H9 (cell line): Measurements from ENCODE around the gene METRNL. TPM values are rescaled to one million over a fixed set of nuclear protein-coding genes. Genes with fewer than 3 reads are reported as not detected.
"Not testable (repeated sequence)": the region's sequence is repeated elsewhere in the genome, so short reads cannot be mapped to it uniquely, and the experiment has no call there.

Source experiments
- DNase-seq: peaks from one replicate; pipeline ENCODE4 v3.0.0-alpha.2; 2017
- H2AFZ ChIP-seq: one replicate; pipeline ENCODE4 v1.6.1; 2013; ENCODE audit warnings: mild to moderate bottlenecking, low read length, control low read depth, moderate library complexity
- H2AK5ac ChIP-seq: 2 replicates; pipeline ENCODE4 v1.6.1; 2013; ENCODE audit warnings: low read length, control low read depth, mixed read lengths; ENCODE audit not compliant: insufficient read length
- H2BK120ac ChIP-seq: one replicate; pipeline ENCODE4 v1.6.1; 2013; ENCODE audit warnings: low read depth, mild to moderate bottlenecking, low read length, control low read depth, inconsistent platforms; ENCODE audit not compliant: poor library complexity, severe bottlenecking
- H2BK12ac ChIP-seq: 2 replicates; pipeline ENCODE4 v1.6.1; 2013; ENCODE audit warnings: low read length, control low read depth, mixed read lengths, low read depth; ENCODE audit not compliant: insufficient read length
- H2BK15ac ChIP-seq: 2 replicates; pipeline ENCODE4 v1.6.1; 2013; ENCODE audit warnings: low read depth, low read length, control low read depth
- H2BK20ac ChIP-seq: one replicate; pipeline ENCODE4 v1.6.1; 2013; ENCODE audit warnings: low read depth, mild to moderate bottlenecking, low read length, control low read depth, inconsistent platforms; ENCODE audit not compliant: poor library complexity, severe bottlenecking
- H2BK5ac ChIP-seq: 2 replicates; pipeline ENCODE4 v1.6.1; 2013; ENCODE audit warnings: low read length, control low read depth, mixed read lengths; ENCODE audit not compliant: insufficient read length
- H3K14ac ChIP-seq: 2 replicates; pipeline ENCODE4 v1.6.1; 2013; ENCODE audit warnings: low read length, control low read depth; ENCODE audit not compliant: insufficient read depth
- H3K18ac ChIP-seq: 2 replicates; pipeline ENCODE4 v1.6.1; 2013; ENCODE audit warnings: low read depth, mild to moderate bottlenecking, mixed read lengths, low read length, control low read depth; ENCODE audit not compliant: insufficient read length
- H3K23ac ChIP-seq: 2 replicates; pipeline ENCODE4 v1.6.1; 2013; ENCODE audit warnings: low read length, control low read depth, mixed read lengths, low read depth; ENCODE audit not compliant: insufficient read length
- H3K23me2 ChIP-seq: 2 replicates; pipeline ENCODE4 v1.6.1; 2013; ENCODE audit warnings: low read depth, mild to moderate bottlenecking, mixed read lengths, low read length, control low read depth; ENCODE audit not compliant: insufficient read length, poor library complexity, severe bottlenecking
- H3K27ac ChIP-seq: 2 replicates; pipeline ENCODE4 v1.5.1; 2013; ENCODE audit warnings: low read length, control low read depth, mixed read lengths, low read depth; ENCODE audit not compliant: insufficient read length
- H3K27me3 ChIP-seq: 2 replicates; pipeline ENCODE4 v1.6.1; 2013; ENCODE audit warnings: low read length, control low read depth, inconsistent platforms; ENCODE audit not compliant: insufficient read depth
- H3K4ac ChIP-seq: 2 replicates; pipeline ENCODE4 v1.6.1; 2013; ENCODE audit warnings: low read depth, mild to moderate bottlenecking, control low read depth, inconsistent platforms, low read length, moderate library complexity
- H3K4me1 ChIP-seq: 2 replicates; pipeline ENCODE4 v1.6.1; 2013; ENCODE audit warnings: low read length, control low read depth, inconsistent platforms; ENCODE audit not compliant: insufficient read depth
- H3K4me2 ChIP-seq: 2 replicates; pipeline ENCODE4 v1.6.1; 2013; ENCODE audit warnings: low read length, control low read depth, mixed read lengths; ENCODE audit not compliant: insufficient read length, insufficient read depth
- H3K56ac ChIP-seq: 2 replicates; pipeline ENCODE4 v1.6.1; 2013; ENCODE audit warnings: low read depth, mild to moderate bottlenecking, mixed read lengths, low read length, control low read depth; ENCODE audit not compliant: insufficient read length
- H3K79me1 ChIP-seq: 2 replicates; pipeline ENCODE4 v1.6.1; 2013; ENCODE audit warnings: low read depth, mild to moderate bottlenecking, moderate library complexity, low read length, control low read depth, inconsistent platforms; ENCODE audit not compliant: insufficient read depth, poor library complexity, severe bottlenecking
- H3K79me2 ChIP-seq: 2 replicates; pipeline ENCODE4 v1.6.1; 2013; ENCODE audit warnings: low read length, control low read depth, inconsistent platforms; ENCODE audit not compliant: insufficient read depth
- H3K9ac ChIP-seq: 2 replicates; pipeline ENCODE4 v1.6.1; 2013; ENCODE audit warnings: low read length, control low read depth, mixed read lengths; ENCODE audit not compliant: insufficient read length; ENCODE audit errors: extremely low read depth
- H3K9me3 ChIP-seq: one replicate; pipeline ENCODE4 v1.6.1; 2013; ENCODE audit warnings: low read depth, low read length, inconsistent platforms; ENCODE audit not compliant: control insufficient read depth
- H3T11ph ChIP-seq: one replicate; pipeline ENCODE4 v1.6.1; 2013; ENCODE audit warnings: mild to moderate bottlenecking, low read length, control low read depth, inconsistent platforms
- H4K20me1 ChIP-seq: one replicate; pipeline ENCODE4 v1.6.1; 2013; ENCODE audit not compliant: control insufficient read depth, insufficient read length, insufficient read depth
- H4K5ac ChIP-seq: 2 replicates; pipeline ENCODE4 v1.6.1; 2013; ENCODE audit warnings: low read depth, mild to moderate bottlenecking, mixed read lengths, low read length, control low read depth; ENCODE audit not compliant: insufficient read length
- H4K8ac ChIP-seq: replicated peaks from 2 replicates; pipeline ENCODE4 v1.6.1; 2013; ENCODE audit warnings: low read length, control low read depth, mixed read lengths, low read depth; ENCODE audit not compliant: insufficient read length
- H4K91ac ChIP-seq: 2 replicates; pipeline ENCODE4 v1.6.1; 2013; ENCODE audit warnings: low read depth, mild to moderate bottlenecking, moderate library complexity, mixed read lengths, low read length, control low read depth; ENCODE audit not compliant: insufficient read length
- H3K27ac Mint-ChIP-seq, 3 experiments: 2 replicates in 2 of 3; 3 replicates in 1 of 3; pipeline ENCODE4 v1.8.0; 2020 to 2021; ENCODE audit warnings: mixed read lengths in 3 of 3, mild to moderate bottlenecking in 1 of 3, moderate library complexity in 1 of 3
- H3K27me3 Mint-ChIP-seq: 2 replicates; pipeline ENCODE4 v1.8.0; 2021; ENCODE audit warnings: low read depth, mild to moderate bottlenecking, moderate library complexity, mixed read lengths
- H3K36me3 Mint-ChIP-seq, 3 experiments: 2 replicates in 2 of 3; 3 replicates in 1 of 3; pipeline ENCODE4 v1.8.0; 2020 to 2021; ENCODE audit warnings: low read depth in 3 of 3, mixed read lengths in 3 of 3; ENCODE audit not compliant: insufficient read depth in 1 of 3
- H3K4me1 Mint-ChIP-seq, 2 experiments: 2 replicates each; pipeline ENCODE4 v1.8.0; 2020; ENCODE audit warnings: mixed read lengths in 2 of 2
- H3K4me3 Mint-ChIP-seq, 2 experiments: 2 replicates in 1 of 2; 3 replicates in 1 of 2; pipeline ENCODE4 v1.8.0; 2020 to 2021; ENCODE audit warnings: mild to moderate bottlenecking in 2 of 2, mixed read lengths in 2 of 2, moderate library complexity in 1 of 2
- H3K9me3 Mint-ChIP-seq, 2 experiments: 2 replicates in 1 of 2; 3 replicates in 1 of 2; pipeline ENCODE4 v1.8.0; 2020; ENCODE audit warnings: mild to moderate bottlenecking in 2 of 2, mixed read lengths in 2 of 2, moderate library complexity in 1 of 2
- CTCF ChIP-seq: fragments of 200-600 bp; sonication (generic); conservative IDR thresholded peaks from 3 replicates; pipeline ENCODE4 v1.8.0; 2021; ENCODE audit warnings: antibody characterized with exemption, mild to moderate bottlenecking
- WGBS: extraction: QIAGEN DNeasy Blood & Tissue Kit; methylation state at CpG from one replicate; pipeline ENCODE4 v1.1.7; 2013; ENCODE audit warnings: missing lambda C conversion rate, low lambda C conversion rate, mixed read lengths; ENCODE audit not compliant: insufficient read length; ENCODE audit errors: extremely low coverage; 5-methylcytosine and 5-hydroxymethylcytosine counted together
- total RNA-seq: library from RNA; stranded (reverse); gene quantifications from 2 replicates; pipeline ENCODE4 v1.2.1, GENCODE V29; 2021

Gene METRNL
- total RNA-seq, 1 experiment from 2014 or later: 21.4 TPM

- Histone ChIP-seq H3K79me2 (no peaks in the 10 kb centered on the region), H2BK15ac (no peak overlapping the region), H3K27me3 (no peaks in the 10 kb centered on the region), H2BK5ac (no peak overlapping the region), H2BK20ac (no peak overlapping the region), H4K5ac (no peak overlapping the region), H3K4me2 (no peak overlapping the region), H4K8ac (no peak overlapping the region), H2AFZ (no peak overlapping the region), H4K20me1 (no peaks in the 10 kb centered on the region), H2BK12ac (no peak overlapping the region), H3K79me1 (no peaks in the 10 kb centered on the region), H3K4me1 (no peaks in the 10 kb centered on the region), H3K27ac (no peak overlapping the region), H3K9ac (no peak overlapping the region), H3T11ph (no peak overlapping the region), H3K56ac (no peak overlapping the region), H3K23ac (no peak overlapping the region), H3K14ac (no peak overlapping the region), H2AK5ac (no peak overlapping the region), H3K9me3 (peaks cover 6% of the 10 kb centered on the region), H3K23me2 (no peaks in the 10 kb centered on the region), H3K18ac (no peak overlapping the region), H3K4ac (no peak overlapping the region), H4K91ac (no peak overlapping the region), H2BK120ac (no peak overlapping the region)
- Mint-ChIP-seq H3K27me3 (peaks cover 1% of the 10 kb centered on the region; the same call in 1 of the 2 replicates), H3K9me3 (peaks cover 9 to 12% of the 10 kb centered on the region in 2 experiments; a peak in 3 of 5 replicates), H3K27ac (no peak overlapping the region), H3K4me1 (peaks cover 6 to 7% of the 10 kb centered on the region in 2 experiments), H3K4me3 (no peak overlapping the region), H3K36me3 (peaks cover 34 to 61% (median 49%) of the 10 kb centered on the region in 3 experiments)
- no peak for TF ChIP-seq CTCF
- DNase-seq: no peak
- WGBS: no CpG with 5 or more reads among the region's 35 CpGs
Observed at GRCh38 chr17:83031321-83031945, 48.0 kb upstream of the METRNL start.

DNA sequence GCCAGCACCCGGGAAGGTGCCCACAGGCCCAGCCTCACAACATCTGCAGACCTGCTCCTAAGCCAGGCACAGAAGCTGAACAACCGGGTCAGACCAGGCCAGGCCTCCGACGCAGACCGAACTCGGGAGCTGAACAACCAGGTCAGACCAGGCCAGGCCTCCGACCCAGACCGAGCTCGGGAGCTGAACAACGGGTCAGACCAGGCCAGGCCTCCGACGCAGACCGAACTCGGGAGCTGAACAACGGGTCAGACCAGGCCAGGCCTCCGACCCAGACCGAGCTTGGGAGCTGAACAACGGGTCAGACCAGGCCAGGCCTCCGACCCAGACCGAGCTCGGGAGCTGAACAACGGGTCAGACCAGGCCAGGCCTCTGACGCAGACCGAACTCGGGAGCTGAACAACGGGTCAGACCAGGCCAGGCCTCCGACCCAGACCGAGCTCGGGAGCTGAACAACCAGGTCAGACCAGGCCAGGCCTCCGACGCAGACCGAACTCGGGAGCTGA is 47.4 kb upstream of the METRNL start:
- not testable (repeated sequence) for H2BK15ac ChIP-seq, H3K27me3 ChIP-seq, H3K23ac ChIP-seq, H2AK5ac ChIP-seq, H3K79me1 ChIP-seq, H4K20me1 ChIP-seq, H3K27me3 Mint-ChIP-seq, H2BK12ac ChIP-seq, H3K4me2 ChIP-seq, H3K56ac ChIP-seq, H3K4me3 Mint-ChIP-seq, H2BK20ac ChIP-seq, H3K4ac ChIP-seq, H3K14ac ChIP-seq, H3K23me2 ChIP-seq, H4K8ac ChIP-seq, H3K18ac ChIP-seq, H3K9ac ChIP-seq, H3K27ac ChIP-seq, H3K9me3 ChIP-seq, H3K4me1 Mint-ChIP-seq, H4K91ac ChIP-seq, H3K4me1 ChIP-seq, H2BK120ac ChIP-seq, H3K79me2 ChIP-seq, H4K5ac ChIP-seq, H2BK5ac ChIP-seq, H2AFZ ChIP-seq, H3K27ac Mint-ChIP-seq, DNase-seq, H3T11ph ChIP-seq
- H3K36me3 Mint-ChIP-seq: peaks cover 34 to 61% (median 50%) of the 10 kb centered on the region in 3 experiments
- peaks cover 9 to 12% of the 10 kb centered on the region in 2 experiments; a peak in 3 of 5 replicates for H3K9me3 Mint-ChIP-seq
- no CpG with 5 or more reads among the region's 33 CpGs for WGBS
